Measurements from ENCODE around the gene KIAA0930. TPM values are rescaled to one million over a fixed set of nuclear protein-coding genes. Genes with fewer than 3 reads are reported as not detected.

KIAA0930 gene
- total RNA-seq, 2 donors from 2014 or later = 13.0 to 20.4 TPM

- Histone ChIP-seq H3K36me3 (no peaks in the 10 kb centered on the region), H3K4me1 (peaks cover 0 to 21% of the 10 kb centered on the region in 2 donors), H3K4me3 (no peak overlapping the region), H3K9me3 (no peaks in the 10 kb centered on the region), H3K27me3 (no peaks in the 10 kb centered on the region), H3K27ac (no peak overlapping the region)
- no peak for DNase-seq (ENCODE audit: low spot score)
- no peak for TF ChIP-seq CTCF (IDR thresholded peaks at IDR 0.05)
Measured at GRCh38 chr22:45235101-45235777, 5.5 kb downstream of the KIAA0930 start.

GRCh38 chr22:45233827-45234226 is 6.9 kb downstream of the KIAA0930 start:
- peaks cover 0 to 7% of the 10 kb centered on the region in 2 donors for H3K4me1 ChIP-seq
- H3K36me3 ChIP-seq = no peaks in the 10 kb centered on the region
- no peaks in the 10 kb centered on the region for H3K27me3 ChIP-seq
- TF ChIP-seq CTCF (IDR thresholded peaks at IDR 0.05) = no peak
- no peak overlapping the region for H3K27ac ChIP-seq
- H3K9me3 ChIP-seq = no peaks in the 10 kb centered on the region
- DNase-seq (ENCODE audit: low spot score) = no peak
- H3K4me3 ChIP-seq = no peak overlapping the region

- H3K27me3 ChIP-seq = no peaks in the 10 kb centered on the region
- H3K4me3 ChIP-seq = no peak overlapping the region
- no peaks in the 10 kb centered on the region for H3K9me3 ChIP-seq
- H3K27ac ChIP-seq = no peak overlapping the region
- peaks cover 0 to 6% of the 10 kb centered on the region in 2 donors for H3K4me1 ChIP-seq
- H3K36me3 ChIP-seq = no peaks in the 10 kb centered on the region
- TF ChIP-seq CTCF (IDR thresholded peaks at IDR 0.05) = no peak
- DNase-seq (ENCODE audit: low spot score) = no peak
Measured at GRCh38 chr22:45233386-45233785, 7.3 kb downstream of the KIAA0930 start.

GRCh38 chr22:45231293-45231692 is 9.4 kb downstream of the KIAA0930 start:
- TF ChIP-seq CTCF (IDR thresholded peaks at IDR 0.05) = no peak
- peaks cover 0 to 22% of the 10 kb centered on the region in 2 donors for H3K4me1 ChIP-seq
- no peaks in the 10 kb centered on the region for H3K36me3 ChIP-seq
- H3K9me3 ChIP-seq = no peaks in the 10 kb centered on the region
- no peaks in the 10 kb centered on the region for H3K27me3 ChIP-seq
- H3K4me3 ChIP-seq = no peak overlapping the region
- H3K27ac ChIP-seq = no peak overlapping the region
- DNase-seq (ENCODE audit: low spot score) = no peak

GRCh38 chr22:45230026-45230721 is 10.5 kb downstream of the KIAA0930 start:
- Histone ChIP-seq H3K4me1 (peaks cover 0 to 19% of the 10 kb centered on the region in 2 donors), H3K9me3 (no peaks in the 10 kb centered on the region), H3K4me3 (no peak overlapping the region), H3K36me3 (no peaks in the 10 kb centered on the region), H3K27me3 (no peaks in the 10 kb centered on the region), H3K27ac (no peak overlapping the region)
- DNase-seq (ENCODE audit: low spot score) = no peak
- TF ChIP-seq CTCF (IDR thresholded peaks at IDR 0.05) = no peak

Data from right atrium auricular region (tissue), 2 donors.